Stimulated activated CD4-positive, alpha-beta T cell treated with anti-CD3 and anti-CD28 coated beads, Interleukin-1b, Interleukin-23, amount 100 ng/mL, for 4 hours (primary cell): ENCODE data around the gene UXS1.
"Not testable (repeated sequence)": the region's sequence is repeated elsewhere in the genome, so short reads cannot be mapped to it uniquely, and the experiment has no call there.

Experiments
- DNase-seq, 2 donors: peaks; one replicate each; pipeline ENCODE4 v3.0.0-alpha.2; 2020; ENCODE audit warnings: low read depth in 2 of 2

Gene UXS1

GRCh38 chr2:106193977-106194778, at the start of gene UXS1:
UXS1 (minus strand) TSS chr2:106194301; CDS start chr2:106194241, 60 bp downstream.
- DNase-seq: peak; percentile 97 to 99

- not testable (repeated sequence) for DNase-seq
These were observed 45.4 kb upstream of the UXS1 start for GRCh38 chr2:106239491-106239890.

GRCh38 chr2:106235392-106235791, 41.3 kb upstream of the UXS1 start:
- DNase-seq: not testable (repeated sequence)

- DNase-seq: no peak
These were observed 39.2 kb upstream of the UXS1 start for GRCh38 chr2:106233350-106233706.

GRCh38 chr2:106232638-106233349, 38.7 kb upstream of the UXS1 start:
- DNase-seq: no peak

GRCh38 chr2:106223347-106223746, 29.2 kb upstream of the UXS1 start:
- no peak for DNase-seq

GRCh38 chr2:106222057-106222456, 28.0 kb upstream of the UXS1 start:
- not testable (repeated sequence) for DNase-seq

- no peak for DNase-seq
These were observed 25.7 kb upstream of the UXS1 start for GRCh38 chr2:106219813-106220212.

- DNase-seq: not testable (repeated sequence)
These were observed 25.1 kb upstream of the UXS1 start for GRCh38 chr2:106219157-106219556.

GRCh38 chr2:106208874-106209273, 14.8 kb upstream of the UXS1 start:
- no peak for DNase-seq

GRCh38 chr2:106208399-106208798, 14.3 kb upstream of the UXS1 start:
- no peak for DNase-seq

GRCh38 chr2:106207246-106207645, 13.1 kb upstream of the UXS1 start:
- DNase-seq: no peak

GRCh38 chr2:106205488-106205887, 11.4 kb upstream of the UXS1 start:
- no peak for DNase-seq

GRCh38 chr2:106204551-106204950, 10.4 kb upstream of the UXS1 start:
- DNase-seq: not testable (repeated sequence)

GRCh38 chr2:106201661-106202060, 7.6 kb upstream of the UXS1 start:
- DNase-seq: no peak

- no peak for DNase-seq
These were observed 3.8 kb upstream of the UXS1 start for GRCh38 chr2:106197878-106198277.

GRCh38 chr2:106195981-106196380, 1.9 kb upstream of the UXS1 start:
- DNase-seq: no peak

GRCh38 chr2:106195456-106195855, 1.4 kb upstream of the UXS1 start:
- DNase-seq: no peak

GRCh38 chr2:106193690-106193976, 468 bp downstream of the UXS1 start:
- DNase-seq: no peak

GRCh38 chr2:106192752-106193689, 1.1 kb downstream of the UXS1 start:
- peak; percentile 28 to 32 for DNase-seq

- no peak for DNase-seq
These were observed 2.5 kb downstream of the UXS1 start for GRCh38 chr2:106191511-106192016.
